OCI-LY7 (cell line): Measurements from ENCODE around the gene PNPLA1. TPM values are rescaled to one million over a fixed set of nuclear protein-coding genes. Genes with fewer than 3 reads are reported as not detected.

ENCODE experiments used
- BruUV-seq: library from RNA; stranded (reverse); fragments of 400-500 nt; replicated peaks from 2 replicates; lab custom pipeline; 2021; lab: Mats Ljungman, UMichigan
- CTCF ChIA-PET: fragments of 300-600 bp; sonication (Branson Sonifier 250); formaldehyde crosslinking; loops from one replicate; lab custom pipeline; 2022; ENCODE audit warnings: antibody characterized with exemption; ENCODE audit not compliant: unreplicated experiment; lab: Charles Lee
- POLR2A ChIA-PET: fragments of 300-600 bp; sonication (Branson Sonifier 250); formaldehyde crosslinking; loops from one replicate; lab custom pipeline; 2022; ENCODE audit warnings: antibody characterized with exemption; lab: Charles Lee
- DNase-seq: peaks from one replicate; pipeline ENCODE4 v3.0.0-alpha.2; 2015; ENCODE audit warnings: low spot score
- H2AFZ ChIP-seq: fragments of 200-600 bp; sonication (generic), shearing (Covaris generic); 2 replicates; pipeline ENCODE4 v1.6.1; 2014; ENCODE audit warnings: mild to moderate bottlenecking, antibody characterized with exemption, low read length, moderate library complexity
- H3K27ac ChIP-seq: fragments of 200-600 bp; sonication (generic); 2 replicates; pipeline ENCODE4 v1.5.1; 2014; ENCODE audit warnings: mixed run types, low read depth, mild to moderate bottlenecking, moderate library complexity, low read length, inconsistent platforms; ENCODE audit not compliant: poor library complexity, severe bottlenecking
- H3K36me3 ChIP-seq: fragments of 200-600 bp; sonication (generic); 2 replicates; pipeline ENCODE4 v1.6.1; 2014; ENCODE audit warnings: mild to moderate bottlenecking, antibody characterized with exemption, low read length, moderate library complexity, mixed read lengths; ENCODE audit not compliant: insufficient read depth
- H3K4me1 ChIP-seq: fragments of 200-600 bp; sonication (generic); 2 replicates; pipeline ENCODE4 v1.5.1; 2014; ENCODE audit warnings: mild to moderate bottlenecking, low read length; ENCODE audit not compliant: insufficient read depth, poor library complexity, severe bottlenecking
- H3K4me2 ChIP-seq: fragments of 200-600 bp; sonication (generic); 2 replicates; pipeline ENCODE4 v1.6.1; 2014; ENCODE audit warnings: mild to moderate bottlenecking, low read length
- H3K4me3 ChIP-seq: fragments of 200-600 bp; sonication (generic); 2 replicates; pipeline ENCODE4 v1.5.1; 2014; ENCODE audit warnings: mild to moderate bottlenecking, low read depth, low read length; ENCODE audit not compliant: poor library complexity, severe bottlenecking
- H3K79me2 ChIP-seq: fragments of 200-600 bp; sonication (generic); 2 replicates; pipeline ENCODE4 v1.6.1; 2016; ENCODE audit warnings: low read depth, mild to moderate bottlenecking, low read length, moderate library complexity, mixed read lengths; ENCODE audit not compliant: insufficient read depth
- H3K9me2 ChIP-seq: fragments of 200-600 bp; sonication (generic); 2 replicates; pipeline ENCODE4 v1.6.1; 2016; ENCODE audit warnings: mild to moderate bottlenecking, low read length, mixed read lengths; ENCODE audit not compliant: insufficient read depth
- H3K9me3 ChIP-seq: fragments of 200-600 bp; sonication (generic); 2 replicates; pipeline ENCODE4 v1.6.1; 2014; ENCODE audit warnings: mild to moderate bottlenecking, mixed run types, low read length, mixed read lengths
- H4K20me1 ChIP-seq: fragments of 200-600 bp; sonication (generic); 2 replicates; pipeline ENCODE4 v1.6.1; 2014; ENCODE audit warnings: mild to moderate bottlenecking, antibody characterized with exemption, low read length, moderate library complexity, mixed read lengths; ENCODE audit not compliant: insufficient read depth
- CTCF ChIP-seq: fragments of 200-600 bp; sonication (generic); conservative IDR thresholded peaks from 2 replicates; pipeline ENCODE4 v1.5.1; 2014; ENCODE audit warnings: mild to moderate bottlenecking, antibody characterized with exemption, low read length, moderate library complexity, mixed read lengths
- EZH2phosphoT487 ChIP-seq: fragments of 200-600 bp; sonication (generic); IDR thresholded peaks from 2 replicates; pipeline ENCODE4 v1.6.1; 2018; ENCODE audit warnings: low read depth, borderline replicate concordance, mild to moderate bottlenecking, mixed run types, antibody characterized with exemption, low read length, moderate library complexity, mixed read lengths
- intact Hi-C: fragments of 100-400 bp; cut with micrococcal nuclease; formaldehyde crosslinking; loops from one replicate; pipeline ENCODE4 v1.10.0; 2022; ENCODE audit not compliant: unreplicated experiment
- total RNA-seq, 2 experiments: library from RNA; depleted of rRNA in 1 of 2; stranded (reverse); fragments of >200 nt in 1 of 2; shearing (Covaris generic) in 1 of 2; gene quantifications; 2 replicates each; pipeline ENCODE4 v1.2.3, GENCODE V29; 2014 to 2022

Gene PNPLA1
- total RNA-seq, 2 experiments from 2014 or later, result not detected

GRCh38 chr6:36284359-36284758, 14.5 kb downstream of the PNPLA1 start:
- CTCF ChIA-PET, result no interaction called here
- BruUV-seq, result no TSS peak

GRCh38 chr6:36285187-36285671, 15.4 kb downstream of the PNPLA1 start:
- Histone ChIP-seq H3K4me3 (no peak overlapping the region), H3K9me2 (no peaks in the 10 kb centered on the region), H3K4me2 (no peak overlapping the region), H3K4me1 (no peaks in the 10 kb centered on the region), H3K36me3 (no peaks in the 10 kb centered on the region), H4K20me1 (no peaks in the 10 kb centered on the region), H3K9me3 (no peaks in the 10 kb centered on the region), H3K27ac (no peak overlapping the region), H2AFZ (no peak overlapping the region), H3K79me2 (no peaks in the 10 kb centered on the region)
- BruUV-seq, result no TSS peak
- POLR2A ChIA-PET, result interaction anchor here (1.4 kb wide), 1 partner anchor 11 kb away, joined by 4 read pairs; no protein-coding TSS in a partner anchor
- CTCF ChIA-PET, result no interaction called here
- intact Hi-C loops, result no loop called here
- TF ChIP-seq EZH2phosphoT487, result no peak
- TF ChIP-seq CTCF, result no peak
- DNase-seq, result no peak

More at GRCh38 chr6:36284359-36284758, 14.5 kb downstream of the PNPLA1 start:
- intact Hi-C loops, result no loop called here
- H3K4me2 ChIP-seq, result no peak overlapping the region
- no peak for DNase-seq
- no peaks in the 10 kb centered on the region for H3K9me3 ChIP-seq
- no peak overlapping the region for H2AFZ ChIP-seq
- no peak overlapping the region for H3K4me3 ChIP-seq
- H3K27ac ChIP-seq, result no peak overlapping the region
- no peaks in the 10 kb centered on the region for H3K4me1 ChIP-seq
- H3K9me2 ChIP-seq, result no peaks in the 10 kb centered on the region
- POLR2A ChIA-PET, result no interaction called here
- H4K20me1 ChIP-seq, result no peaks in the 10 kb centered on the region
- no peaks in the 10 kb centered on the region for H3K36me3 ChIP-seq
- TF ChIP-seq EZH2phosphoT487 (no peak), CTCF (no peak)
- no peaks in the 10 kb centered on the region for H3K79me2 ChIP-seq

- TF ChIP-seq EZH2phosphoT487 (no peak), CTCF (no peak)
- no peaks in the 10 kb centered on the region for H3K36me3 ChIP-seq
- no peak for DNase-seq
- no peaks in the 10 kb centered on the region for H3K9me2 ChIP-seq
- no peak overlapping the region for H2AFZ ChIP-seq
- no peaks in the 10 kb centered on the region for H3K9me3 ChIP-seq
- H3K4me3 ChIP-seq, result no peak overlapping the region
- no peak overlapping the region for H3K27ac ChIP-seq
- no peaks in the 10 kb centered on the region for H3K4me1 ChIP-seq
- intact Hi-C loops, result no loop called here
- CTCF ChIA-PET, result interaction anchor here (0.6 kb wide), 1 partner anchor 29 kb away, joined by 3 read pairs; no protein-coding TSS in a partner anchor
- BruUV-seq, result no TSS peak
- POLR2A ChIA-PET, result interaction anchor here (1.4 kb wide), 1 partner anchor 11 kb away, joined by 4 read pairs; no protein-coding TSS in a partner anchor
- no peaks in the 10 kb centered on the region for H4K20me1 ChIP-seq
- H3K4me2 ChIP-seq, result no peak overlapping the region
- no peaks in the 10 kb centered on the region for H3K79me2 ChIP-seq
Measured at GRCh38 chr6:36285797-36286196, 15.9 kb downstream of the PNPLA1 start.
